Measurements from ENCODE around the gene AHNAK.
A peak's percentile ranks its signal among the peaks of the same experiment; 100 is the strongest.
"Not testable (repeated sequence)": the region's sequence is repeated elsewhere in the genome, so short reads cannot be mapped to it uniquely, and the experiment has no call there.

The AHNAK gene

GRCh38 chr11:62573592-62574362 lies 27.2 kb upstream of the AHNAK start, which contains the start of gene EEF1G:
TSS of gene EEF1G (minus strand) at chr11:62573891. CDS start at chr11:62573842, 49 bp downstream.
- DNase-seq (ENCODE audit: low spot score), result peak; percentile 98

GRCh38 chr11:62573006-62573591 lies 26.5 kb upstream of the AHNAK start:
- DNase-seq (ENCODE audit: low spot score), result peak; percentile 29

GRCh38 chr11:62572431-62572830 lies 25.8 kb upstream of the AHNAK start:
- DNase-seq (ENCODE audit: low spot score), result no peak

GRCh38 chr11:62571493-62571892 lies 24.9 kb upstream of the AHNAK start:
- not testable (repeated sequence) for DNase-seq (ENCODE audit: low spot score)

GRCh38 chr11:62570903-62571302 lies 24.3 kb upstream of the AHNAK start:
- not testable (repeated sequence) for DNase-seq (ENCODE audit: low spot score)

- no peak for DNase-seq (ENCODE audit: low spot score)
Measured at GRCh38 chr11:62569611-62570010, 23.0 kb upstream of the AHNAK start.

GRCh38 chr11:62567018-62567633 lies 20.5 kb upstream of the AHNAK start:
- no peak for DNase-seq (ENCODE audit: low spot score)

GRCh38 chr11:62566247-62566646 lies 19.6 kb upstream of the AHNAK start:
- DNase-seq (ENCODE audit: low spot score), result no peak

GRCh38 chr11:62565100-62565802 lies 18.6 kb upstream of the AHNAK start:
- no peak for DNase-seq (ENCODE audit: low spot score)

- DNase-seq (ENCODE audit: low spot score), result not testable (repeated sequence)
Measured at GRCh38 chr11:62561677-62562230, 15.1 kb upstream of the AHNAK start.

GRCh38 chr11:62560566-62561103 lies 14.0 kb upstream of the AHNAK start:
- peak; percentile 92 for DNase-seq (ENCODE audit: low spot score)

GRCh38 chr11:62559626-62560025 lies 13.0 kb upstream of the AHNAK start:
- DNase-seq (ENCODE audit: low spot score), result not testable (repeated sequence)

- no peak for DNase-seq (ENCODE audit: low spot score)
Measured at GRCh38 chr11:62559204-62559603, 12.6 kb upstream of the AHNAK start.

GRCh38 chr11:62558669-62559068 lies 12.1 kb upstream of the AHNAK start:
- DNase-seq (ENCODE audit: low spot score), result no peak

- no peak for DNase-seq (ENCODE audit: low spot score)
Measured at GRCh38 chr11:62556875-62557631, 10.4 kb upstream of the AHNAK start.

- peak; percentile 96 for DNase-seq (ENCODE audit: low spot score)
Measured at GRCh38 chr11:62556108-62556874, 9.7 kb upstream of the AHNAK start.

- DNase-seq (ENCODE audit: low spot score), result no peak
Measured at GRCh38 chr11:62555464-62556107, 9.0 kb upstream of the AHNAK start.

- DNase-seq (ENCODE audit: low spot score), result no peak
Measured at GRCh38 chr11:62554387-62555167, 8.0 kb upstream of the AHNAK start.

GRCh38 chr11:62553839-62554361 lies 7.3 kb upstream of the AHNAK start:
- DNase-seq (ENCODE audit: low spot score), result peak; percentile 53
